ENCODE measurements around the gene SORCS2.

GRCh38 chr4:7491915-7492314 lies 299.6 kb downstream of the SORCS2 start:
- TF ChIP-seq TAF1 (IDR thresholded peaks at IDR 0.05; ENCODE audit: low read depth) (no peak), CEBPB (IDR thresholded peaks at IDR 0.05) (no peak), USF1 (IDR thresholded peaks at IDR 0.05) (no peak), EP300 (IDR thresholded peaks at IDR 0.05; ENCODE audit: borderline replicate concordance) (no peak), TCF12 (IDR thresholded peaks at IDR 0.05; ENCODE audit: low read depth) (no peak), RAD21 (IDR thresholded peaks at IDR 0.05; ENCODE audit: low read depth) (no peak)

All from Ishikawa (cell line).